Activated B cell treated with CpG ODN at 0.5 μM for 24 hours (primary cell): ENCODE data around the gene MYORG. TPM values are rescaled to one million over a fixed set of nuclear protein-coding genes. Genes with fewer than 3 reads are reported as not detected.
A peak's percentile ranks its signal among the peaks of the same experiment; 100 is the strongest.

Experiments
- ATAC-seq: fragments of 200-7000 bp; cut with Tn5 transposase; one replicate; pipeline ENCODE4 v1.10.0; 2021; ENCODE audit warnings: low read depth, mild to moderate bottlenecking, moderate library complexity
- CTCF ChIA-PET: fragments of 350-600 bp; sonication (Branson Sonifier 250); formaldehyde crosslinking; loops from one replicate; lab custom pipeline; 2021; ENCODE audit warnings: antibody characterized with exemption; lab: Charles Lee
- POLR2A ChIA-PET: fragments of 350-600 bp; sonication (Branson Sonifier 250); formaldehyde crosslinking; loops from one replicate; lab custom pipeline; 2021; ENCODE audit warnings: antibody characterized with exemption; lab: Charles Lee
- DNase-seq: peaks from one replicate; pipeline ENCODE4 v3.0.0; 2022
- H3K27ac Mint-ChIP-seq: one replicate; pipeline ENCODE4 v1.8.0; 2020; ENCODE audit warnings: mixed read lengths
- H3K27me3 Mint-ChIP-seq: one replicate; pipeline ENCODE4 v1.8.0; 2021; ENCODE audit warnings: mixed read lengths
- H3K36me3 Mint-ChIP-seq: one replicate; pipeline ENCODE4 v1.8.0; 2021; ENCODE audit warnings: low read depth, mixed read lengths
- H3K4me1 Mint-ChIP-seq: one replicate; pipeline ENCODE4 v1.8.0; 2021; ENCODE audit warnings: mixed read lengths
- H3K4me3 Mint-ChIP-seq: one replicate; pipeline ENCODE4 v1.8.0; 2020; ENCODE audit warnings: mild to moderate bottlenecking, mixed read lengths
- H3K9me3 Mint-ChIP-seq: one replicate; pipeline ENCODE4 v1.8.0; 2020; ENCODE audit warnings: mixed read lengths
- intact Hi-C: fragments of 100-400 bp; cut with micrococcal nuclease; formaldehyde crosslinking; loops from one replicate; pipeline ENCODE4 v1.15.1; 2024
- total RNA-seq: library from RNA; stranded (reverse); gene quantifications from 2 replicates; pipeline ENCODE4 v1.2.3, GENCODE V29; 2022
- TF ChIP-seq, protein P1 (sequence below): fragments of 200-600 bp; IDR thresholded peaks from one replicate; pipeline ENCODE4 v1.8.0; 2022; ENCODE audit warnings: antibody characterized with exemption, mild to moderate bottlenecking

MYORG gene
- total RNA-seq, 1 donor from 2014 or later, result 0.24 TPM

DNA sequence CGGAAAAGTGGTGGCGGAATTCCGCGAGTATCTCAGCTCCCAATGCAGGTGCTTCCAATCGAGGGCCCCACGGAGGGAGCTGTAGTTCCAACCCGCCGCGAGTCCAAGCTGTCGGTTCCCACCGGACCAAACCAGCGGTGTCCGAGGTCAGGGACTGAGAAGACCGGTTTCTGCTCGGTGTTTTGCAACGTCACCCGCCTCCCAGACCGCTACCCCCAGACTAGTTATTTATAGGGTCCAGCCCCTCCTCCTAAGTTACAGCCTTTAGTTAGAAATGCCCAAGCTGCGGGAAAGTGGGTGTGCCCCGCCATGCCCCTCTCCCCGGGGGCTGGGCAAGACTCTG, 677 bp upstream of the MYORG start:
- POLR2A ChIA-PET, result interaction anchor here (0.9 to 1.6 kb wide), 4 partner anchors 46 to 328 kb away, joined by 3 to 9 read pairs (median 4); partner anchors contain the start of genes SIGMAR1 and UBAP2

DNA sequence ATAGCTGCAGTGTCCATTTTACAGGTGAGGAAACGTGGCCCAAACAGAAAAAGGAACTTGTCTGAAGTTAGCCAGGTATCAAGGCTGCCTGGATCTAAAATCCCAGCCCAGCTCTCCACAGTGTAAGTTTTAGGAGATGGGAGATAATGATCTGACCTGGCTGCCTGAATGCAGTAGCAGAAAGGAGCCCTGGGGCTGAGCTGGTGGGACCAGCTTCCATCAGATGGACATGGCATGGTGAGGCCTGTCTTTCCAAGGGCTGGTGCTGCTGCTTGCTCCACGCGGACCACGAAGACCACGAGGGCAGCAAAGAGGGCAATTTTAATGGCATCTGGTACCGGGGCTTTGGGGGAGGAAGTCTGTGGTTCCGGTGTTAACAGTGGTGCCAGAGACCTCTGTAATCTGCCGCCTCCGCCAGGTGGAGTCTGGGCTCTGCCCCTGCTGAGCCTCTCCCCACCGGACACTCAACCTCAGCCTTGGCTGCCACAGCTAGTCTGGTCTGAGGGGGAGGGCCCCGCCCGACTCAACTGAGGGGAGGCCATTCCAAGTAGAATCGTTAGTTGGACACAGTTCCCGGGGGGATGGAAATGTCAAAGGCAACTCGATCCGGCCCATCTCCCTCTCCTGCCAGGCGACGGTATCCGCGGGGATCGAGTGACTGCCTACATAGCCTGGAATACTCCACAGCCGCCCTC, 650 bp downstream of the MYORG start:
- H3K9me3 Mint-ChIP-seq, result no peaks in the 10 kb centered on the region
- H3K4me3 Mint-ChIP-seq, result peak overlapping the region; percentile 93
- H3K4me1 Mint-ChIP-seq, result peaks cover 37% of the 10 kb centered on the region
- DNase-seq (peak; percentile 43), ATAC-seq (peak; percentile 7)
- TF ChIP-seq, protein P1, sequence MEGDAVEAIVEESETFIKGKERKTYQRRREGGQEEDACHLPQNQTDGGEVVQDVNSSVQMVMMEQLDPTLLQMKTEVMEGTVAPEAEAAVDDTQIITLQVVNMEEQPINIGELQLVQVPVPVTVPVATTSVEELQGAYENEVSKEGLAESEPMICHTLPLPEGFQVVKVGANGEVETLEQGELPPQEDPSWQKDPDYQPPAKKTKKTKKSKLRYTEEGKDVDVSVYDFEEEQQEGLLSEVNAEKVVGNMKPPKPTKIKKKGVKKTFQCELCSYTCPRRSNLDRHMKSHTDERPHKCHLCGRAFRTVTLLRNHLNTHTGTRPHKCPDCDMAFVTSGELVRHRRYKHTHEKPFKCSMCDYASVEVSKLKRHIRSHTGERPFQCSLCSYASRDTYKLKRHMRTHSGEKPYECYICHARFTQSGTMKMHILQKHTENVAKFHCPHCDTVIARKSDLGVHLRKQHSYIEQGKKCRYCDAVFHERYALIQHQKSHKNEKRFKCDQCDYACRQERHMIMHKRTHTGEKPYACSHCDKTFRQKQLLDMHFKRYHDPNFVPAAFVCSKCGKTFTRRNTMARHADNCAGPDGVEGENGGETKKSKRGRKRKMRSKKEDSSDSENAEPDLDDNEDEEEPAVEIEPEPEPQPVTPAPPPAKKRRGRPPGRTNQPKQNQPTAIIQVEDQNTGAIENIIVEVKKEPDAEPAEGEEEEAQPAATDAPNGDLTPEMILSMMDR, result no peak
- CTCF ChIA-PET, result interaction anchor here (1.1 to 3.8 kb wide), 3 partner anchors 28 to 126 kb away, joined by 3 to 13 read pairs (median 9); no protein-coding TSS in a partner anchor
- no peaks in the 10 kb centered on the region for H3K27me3 Mint-ChIP-seq
- POLR2A ChIA-PET, result interaction anchor here (0.6 to 1.6 kb wide), 3 partner anchors 45 to 262 kb away, joined by 3 to 9 read pairs (median 5); partner anchors contain the start of gene SIGMAR1
- H3K36me3 Mint-ChIP-seq, result no peaks in the 10 kb centered on the region
- peak overlapping the region; percentile 75 for H3K27ac Mint-ChIP-seq
- intact Hi-C loops, result loop anchor here (1.0 to 5.0 kb wide), 3 partner anchors 47 to 754 kb away; partner anchors contain the start of genes KIF24 and NUDT2

More for the DNA sequence above, 677 bp upstream of the MYORG start:
- TF ChIP-seq, protein P1, result no peak
- no peaks in the 10 kb centered on the region for H3K36me3 Mint-ChIP-seq
- intact Hi-C loops, result loop anchor here (1.0 to 5.0 kb wide), 4 partner anchors 198 to 755 kb away; partner anchors contain the start of genes UBAP1 and UBE2R2
- ATAC-seq (no peak), DNase-seq (no peak)
- H3K9me3 Mint-ChIP-seq, result no peaks in the 10 kb centered on the region
- no peak overlapping the region for H3K27ac Mint-ChIP-seq
- H3K4me1 Mint-ChIP-seq, result peaks cover 42% of the 10 kb centered on the region
- peak overlapping the region; percentile 93 for H3K4me3 Mint-ChIP-seq
- H3K27me3 Mint-ChIP-seq, result peaks cover 2% of the 10 kb centered on the region
- CTCF ChIA-PET, result interaction anchor here (1.1 to 3.8 kb wide), 3 partner anchors 27 to 226 kb away, joined by 3 to 13 read pairs (median 9); no protein-coding TSS in a partner anchor

DNA sequence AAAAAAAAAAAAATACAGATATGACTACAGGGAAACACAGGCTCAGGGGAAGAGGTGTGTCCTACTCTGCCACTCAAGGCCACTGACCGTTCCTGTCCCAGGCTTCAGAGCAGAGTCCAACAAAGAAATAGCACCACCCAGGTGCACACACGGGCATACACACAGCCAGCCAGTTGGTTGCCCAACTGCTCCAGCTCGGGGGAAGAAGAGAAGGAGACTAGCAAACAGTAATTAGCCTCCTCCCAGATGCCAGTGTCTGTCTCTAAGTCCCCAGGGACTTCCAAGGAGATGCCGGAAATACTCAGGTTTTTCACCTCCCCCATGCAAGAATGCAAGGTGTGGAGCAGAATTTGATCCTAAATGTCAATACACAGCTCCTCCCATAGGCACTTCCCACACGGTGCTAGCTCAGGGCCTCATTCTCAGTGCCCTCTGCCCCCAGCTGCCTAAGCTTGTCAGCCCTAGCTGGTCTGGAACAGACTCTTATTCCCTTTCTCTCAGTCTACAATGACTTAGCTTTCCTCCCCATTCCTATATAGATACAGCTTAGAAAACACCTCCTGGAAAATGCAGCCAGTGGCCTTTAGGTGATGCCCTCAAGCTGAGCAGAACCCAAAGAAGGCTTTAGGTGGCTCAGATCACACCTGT, 1.7 kb downstream of the MYORG start:
- TF ChIP-seq, protein P1, result no peak
- peak overlapping the region; percentile 93 for H3K4me3 Mint-ChIP-seq
- DNase-seq, result no peak
- CTCF ChIA-PET, result interaction anchor here (1.1 to 3.8 kb wide), 3 partner anchors 29 to 127 kb away, joined by 3 to 13 read pairs (median 9); no protein-coding TSS in a partner anchor
- POLR2A ChIA-PET, result interaction anchor here (0.6 kb wide), 1 partner anchor 327 kb away, joined by 3 read pairs; no protein-coding TSS in a partner anchor
- no peaks in the 10 kb centered on the region for H3K27me3 Mint-ChIP-seq
- H3K27ac Mint-ChIP-seq, result no peak overlapping the region
- H3K9me3 Mint-ChIP-seq, result no peaks in the 10 kb centered on the region
- no peaks in the 10 kb centered on the region for H3K36me3 Mint-ChIP-seq
- peaks cover 27% of the 10 kb centered on the region for H3K4me1 Mint-ChIP-seq
- intact Hi-C loops, result loop anchor here (5.0 kb wide), 2 partner anchors 737 to 753 kb away; no protein-coding TSS in a partner anchor
- ATAC-seq, result no peak

DNA sequence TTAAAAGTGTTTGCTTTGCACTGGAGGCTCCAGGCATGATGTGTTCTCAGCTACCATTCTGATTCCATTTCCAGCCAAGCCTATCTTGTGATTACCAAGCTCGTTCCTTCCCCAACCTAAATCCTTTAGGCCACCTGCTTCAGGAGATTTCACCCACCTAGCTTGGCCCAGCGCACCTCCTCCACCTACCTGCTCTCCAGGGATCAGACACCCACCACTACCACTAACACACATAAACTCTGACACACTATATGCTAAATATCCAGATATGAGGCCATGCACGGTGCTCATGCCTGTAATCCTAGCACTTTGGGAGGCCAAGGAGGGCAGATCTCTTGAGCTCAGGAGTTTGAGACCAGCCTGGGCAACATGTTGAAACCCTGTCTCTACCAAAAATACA, 2.4 kb downstream of the MYORG start:
- H3K4me1 Mint-ChIP-seq, result peaks cover 20% of the 10 kb centered on the region
- CTCF ChIA-PET, result no interaction called here
- no peak overlapping the region for H3K4me3 Mint-ChIP-seq
- H3K36me3 Mint-ChIP-seq, result no peaks in the 10 kb centered on the region
- intact Hi-C loops, result no loop called here
- H3K9me3 Mint-ChIP-seq, result no peaks in the 10 kb centered on the region
- H3K27ac Mint-ChIP-seq, result no peak overlapping the region
- DNase-seq (no peak), ATAC-seq (no peak)
- no peaks in the 10 kb centered on the region for H3K27me3 Mint-ChIP-seq
- TF ChIP-seq, protein P1, result no peak
- POLR2A ChIA-PET, result no interaction called here
